Nephron (organoid): ENCODE data around the gene PLCB2.

Experiments
- H3K27ac Mint-ChIP-seq, 3 experiments: 2 replicates each; pipeline ENCODE4 v1.8.0; 2020; ENCODE audit warnings: mixed read lengths in 3 of 3, mild to moderate bottlenecking in 2 of 3, moderate library complexity in 1 of 3
- H3K27me3 Mint-ChIP-seq: 2 replicates; pipeline ENCODE4 v1.8.0; 2021; ENCODE audit warnings: low read depth, mild to moderate bottlenecking, moderate library complexity, mixed read lengths
- H3K36me3 Mint-ChIP-seq: 2 replicates; pipeline ENCODE4 v1.8.0; 2020; ENCODE audit warnings: low read depth, mixed read lengths
- H3K4me1 Mint-ChIP-seq: 2 replicates; pipeline ENCODE4 v1.8.0; 2020; ENCODE audit warnings: mixed read lengths
- H3K4me3 Mint-ChIP-seq, 3 experiments: 2 replicates each; pipeline ENCODE4 v1.8.0; 2020; ENCODE audit warnings: mild to moderate bottlenecking in 3 of 3, mixed read lengths in 3 of 3, moderate library complexity in 2 of 3
- H3K9me3 Mint-ChIP-seq: 2 replicates; pipeline ENCODE4 v1.8.0; 2020; ENCODE audit warnings: mixed read lengths
- TF ChIP-seq, protein P1 (sequence below), 3 experiments: fragments of 200-600 bp; sonication (generic); IDR thresholded peaks; one replicate each; pipeline ENCODE4 v1.5.0; 2021; ENCODE audit warnings: antibody characterized with exemption in 3 of 3; ENCODE audit not compliant: unreplicated experiment in 3 of 3

PLCB2 gene

DNA sequence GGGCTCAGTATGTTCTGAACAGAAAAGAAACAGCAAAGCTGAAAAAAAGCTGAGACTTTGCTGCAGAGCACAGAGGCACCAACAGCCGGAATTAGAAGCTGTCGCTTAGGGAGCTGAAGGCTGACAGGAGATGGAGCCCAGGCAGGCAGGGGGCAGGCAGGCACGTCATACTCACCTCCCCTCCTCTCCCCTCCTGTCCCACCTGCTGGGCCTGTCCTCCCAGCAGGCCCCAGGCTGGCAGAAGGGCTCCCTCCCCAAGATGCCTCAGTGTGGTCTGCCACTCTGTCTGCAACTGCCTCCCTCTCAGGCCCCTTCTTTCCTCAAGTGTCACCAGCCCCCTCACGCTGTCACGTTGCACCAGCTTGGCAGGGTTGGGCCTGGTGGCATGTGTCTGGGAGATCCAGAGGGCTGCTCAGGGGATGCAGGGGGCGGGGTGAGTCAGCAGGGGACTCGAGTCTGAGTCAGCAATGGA is 21.6 kb downstream of the PLCB2 start:
- TF ChIP-seq, protein P1, sequence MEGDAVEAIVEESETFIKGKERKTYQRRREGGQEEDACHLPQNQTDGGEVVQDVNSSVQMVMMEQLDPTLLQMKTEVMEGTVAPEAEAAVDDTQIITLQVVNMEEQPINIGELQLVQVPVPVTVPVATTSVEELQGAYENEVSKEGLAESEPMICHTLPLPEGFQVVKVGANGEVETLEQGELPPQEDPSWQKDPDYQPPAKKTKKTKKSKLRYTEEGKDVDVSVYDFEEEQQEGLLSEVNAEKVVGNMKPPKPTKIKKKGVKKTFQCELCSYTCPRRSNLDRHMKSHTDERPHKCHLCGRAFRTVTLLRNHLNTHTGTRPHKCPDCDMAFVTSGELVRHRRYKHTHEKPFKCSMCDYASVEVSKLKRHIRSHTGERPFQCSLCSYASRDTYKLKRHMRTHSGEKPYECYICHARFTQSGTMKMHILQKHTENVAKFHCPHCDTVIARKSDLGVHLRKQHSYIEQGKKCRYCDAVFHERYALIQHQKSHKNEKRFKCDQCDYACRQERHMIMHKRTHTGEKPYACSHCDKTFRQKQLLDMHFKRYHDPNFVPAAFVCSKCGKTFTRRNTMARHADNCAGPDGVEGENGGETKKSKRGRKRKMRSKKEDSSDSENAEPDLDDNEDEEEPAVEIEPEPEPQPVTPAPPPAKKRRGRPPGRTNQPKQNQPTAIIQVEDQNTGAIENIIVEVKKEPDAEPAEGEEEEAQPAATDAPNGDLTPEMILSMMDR (IDR thresholded peaks at IDR 0.05; ENCODE audit: unreplicated experiment in 3 of 3): no peak
- H3K27ac Mint-ChIP-seq: no peak overlapping the region
- no peaks in the 10 kb centered on the region for H3K9me3 Mint-ChIP-seq
- H3K36me3 Mint-ChIP-seq: no peaks in the 10 kb centered on the region
- H3K4me3 Mint-ChIP-seq: no peak overlapping the region
- peaks cover 82% of the 10 kb centered on the region for H3K27me3 Mint-ChIP-seq
- peaks cover 35% of the 10 kb centered on the region for H3K4me1 Mint-ChIP-seq

DNA sequence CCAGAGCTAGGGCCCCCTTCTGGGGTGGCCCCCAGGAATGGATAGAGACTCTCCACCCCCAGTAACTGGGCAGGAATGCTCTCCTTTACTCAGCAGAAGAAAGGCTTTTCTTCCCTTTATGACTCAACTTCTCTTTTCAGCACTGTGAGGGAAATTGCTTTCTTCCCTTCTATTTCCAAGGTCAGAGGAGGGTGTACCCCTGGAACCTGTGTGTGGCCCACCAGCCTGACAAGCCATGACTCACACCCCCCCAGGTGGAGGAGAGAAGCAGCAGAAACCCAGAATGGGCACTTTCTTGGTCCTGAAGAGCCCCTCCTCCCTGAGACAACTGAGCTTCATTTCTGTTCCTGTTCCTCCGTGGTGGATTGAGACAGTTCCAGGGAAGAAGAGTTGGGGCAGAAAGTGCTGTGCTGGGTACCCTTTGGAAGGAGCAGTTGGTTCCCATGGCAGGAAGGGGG is 22.2 kb downstream of the PLCB2 start:
- peaks cover 36% of the 10 kb centered on the region for H3K4me1 Mint-ChIP-seq
- H3K27me3 Mint-ChIP-seq: peaks cover 86% of the 10 kb centered on the region
- H3K9me3 Mint-ChIP-seq: no peaks in the 10 kb centered on the region
- peak overlapping the region in 1 of 3 experiments; percentile 71 for H3K27ac Mint-ChIP-seq
- TF ChIP-seq, protein P1 (IDR thresholded peaks at IDR 0.05; ENCODE audit: unreplicated experiment in 3 of 3): no peak
- H3K4me3 Mint-ChIP-seq: no peak overlapping the region
- H3K36me3 Mint-ChIP-seq: no peaks in the 10 kb centered on the region

DNA sequence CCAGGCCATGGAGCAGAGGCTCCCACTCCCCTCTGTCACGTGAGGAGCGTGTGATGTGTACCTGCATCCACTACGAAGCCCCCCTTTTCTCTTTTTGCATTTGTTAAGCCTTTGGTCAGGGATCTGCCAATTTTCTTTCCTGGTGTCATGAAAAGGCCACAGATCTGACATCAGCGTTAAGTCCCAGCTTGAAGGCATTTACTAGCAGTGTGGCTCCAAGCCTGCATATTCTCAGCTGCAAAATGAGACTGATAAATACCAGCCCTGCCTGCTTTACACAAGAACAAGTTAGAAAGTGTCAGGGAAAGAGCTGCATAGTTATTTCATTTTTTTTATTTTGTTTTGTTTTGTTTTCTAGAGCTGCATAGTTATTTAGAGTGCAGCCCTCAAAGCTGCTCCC is 22.6 kb downstream of the PLCB2 start:
- TF ChIP-seq, protein P1 (IDR thresholded peaks at IDR 0.05; ENCODE audit: unreplicated experiment in 3 of 3): no peak
- peaks cover 36% of the 10 kb centered on the region for H3K4me1 Mint-ChIP-seq
- no peaks in the 10 kb centered on the region for H3K36me3 Mint-ChIP-seq
- H3K9me3 Mint-ChIP-seq: no peaks in the 10 kb centered on the region
- peak overlapping the region in 1 of 3 experiments; percentile 71 for H3K27ac Mint-ChIP-seq
- H3K27me3 Mint-ChIP-seq: peaks cover 86% of the 10 kb centered on the region
- peak overlapping the region; percentile 17 to 77 (median 71) for H3K4me3 Mint-ChIP-seq

DNA sequence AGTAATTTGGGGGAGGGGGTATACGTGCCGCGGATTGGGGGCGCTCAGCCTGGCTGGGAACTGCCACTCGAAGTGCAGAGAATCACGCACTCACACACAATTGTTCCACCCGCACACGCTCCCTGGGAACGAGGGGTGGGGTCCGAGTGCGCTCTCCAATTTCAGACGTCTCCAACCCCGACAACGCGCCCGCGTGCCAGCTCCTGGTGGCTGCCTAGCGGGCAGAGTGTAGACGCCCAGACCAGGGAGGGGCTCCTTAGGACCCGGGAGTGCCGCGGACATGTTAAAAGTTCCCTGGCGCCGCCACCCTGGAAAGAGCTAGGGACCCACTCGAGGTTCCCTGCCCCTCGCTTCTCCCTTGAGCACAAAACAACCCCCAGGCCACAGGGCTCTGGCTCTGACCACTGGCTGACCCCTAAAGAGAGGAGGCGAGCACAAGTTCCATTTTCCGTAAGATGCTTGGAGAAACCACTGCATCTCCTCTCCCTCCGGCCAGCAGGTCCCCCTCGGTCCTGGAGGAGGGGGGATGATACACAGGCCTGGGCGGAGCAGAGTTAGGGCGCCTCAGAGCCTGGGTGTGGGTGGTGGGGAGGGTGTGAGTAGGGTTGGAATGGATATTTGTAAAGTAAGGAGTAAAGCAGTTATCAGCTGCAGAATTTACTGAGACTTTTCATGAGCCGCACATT is 24.0 kb downstream of the PLCB2 start:
- Mint-ChIP-seq H3K4me3 (peak overlapping the region; percentile 21 to 63 (median 41)), H3K4me1 (peaks cover 34% of the 10 kb centered on the region), H3K27me3 (peaks cover 87% of the 10 kb centered on the region), H3K27ac (no peak overlapping the region), H3K9me3 (no peaks in the 10 kb centered on the region), H3K36me3 (no peaks in the 10 kb centered on the region)
- TF ChIP-seq, protein P1 (IDR thresholded peaks at IDR 0.05; ENCODE audit: unreplicated experiment in 3 of 3): no peak

DNA sequence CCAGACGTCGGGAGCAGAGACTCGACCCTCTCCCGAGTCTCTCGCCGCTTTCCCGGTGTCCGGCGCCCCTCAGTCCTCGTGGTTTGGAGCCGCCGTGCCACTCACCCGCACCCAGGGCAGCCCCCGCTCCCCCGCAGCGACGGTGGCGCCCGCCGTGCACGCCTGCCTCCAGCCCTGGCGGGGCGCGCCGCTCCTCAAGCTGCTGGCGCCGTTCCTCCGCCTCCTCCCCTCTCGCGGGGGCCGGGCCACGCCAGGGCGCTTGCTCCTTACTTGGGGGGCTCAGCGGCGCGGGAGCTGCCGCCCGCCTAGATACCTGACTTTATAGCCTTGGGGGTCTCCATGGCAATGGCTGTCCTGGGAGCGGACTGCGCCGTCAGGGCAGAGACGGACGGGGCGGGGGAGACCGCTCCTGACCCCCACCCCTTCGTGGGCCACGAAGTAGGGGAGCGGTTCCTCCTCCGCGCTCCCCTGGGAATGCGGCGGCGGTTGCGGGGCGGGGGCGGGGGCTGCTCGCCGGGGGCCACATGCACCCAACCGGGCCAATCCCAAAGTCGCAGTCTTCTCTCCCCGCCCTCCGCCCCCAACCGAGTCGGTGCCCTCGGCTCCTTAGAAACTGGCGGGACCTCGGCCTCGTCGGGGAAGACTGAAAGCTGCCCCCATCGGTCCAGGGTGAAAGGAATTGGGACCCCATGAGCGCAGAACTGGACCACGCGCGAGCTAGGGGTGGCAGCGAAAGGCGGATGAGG is 24.7 kb downstream of the PLCB2 start, which contains the start of gene ANKRD63:
ANKRD63 (minus strand) TSS at position 196 of the 746 bp plus-strand sequence. CDS start 478 bp downstream, outside the sequence.
- no peaks in the 10 kb centered on the region for H3K9me3 Mint-ChIP-seq

More for the DNA sequence above, 24.7 kb downstream of the PLCB2 start, which contains the start of gene ANKRD63:
- H3K4me1 Mint-ChIP-seq: peaks cover 41% of the 10 kb centered on the region
- TF ChIP-seq, protein P1 (IDR thresholded peaks at IDR 0.05; ENCODE audit: unreplicated experiment in 3 of 3): no peak
- peak within 1 kb of the TSS; percentile 41 to 70 (median 63) for H3K4me3 Mint-ChIP-seq
- H3K27ac Mint-ChIP-seq: no peak within 1 kb of the TSS
- H3K36me3 Mint-ChIP-seq: no peaks in the 10 kb centered on the region
- H3K27me3 Mint-ChIP-seq: peaks cover 88% of the 10 kb centered on the region
